B cell (primary cell): Measurements from ENCODE around the gene CLDN4.

Experiments used
- EZH2 ChIP-seq: IDR thresholded peaks from 2 replicates; pipeline ENCODE4 v1.6.1; 2012; ENCODE audit warnings: borderline replicate concordance, low read depth, mild to moderate bottlenecking, moderate library complexity, low read length; ENCODE audit not compliant: insufficient read depth, poor library complexity, severe bottlenecking
- TF ChIP-seq, protein P1 (sequence below): fragments of 200-600 bp; IDR thresholded peaks from one replicate; pipeline ENCODE4 v1.8.0; 2022; ENCODE audit warnings: antibody characterized with exemption, mild to moderate bottlenecking

GRCh38 chr7:73860859-73861258, 30.1 kb downstream of the CLDN4 start, which contains the start of gene TMEM270:
- TF ChIP-seq, protein P1, sequence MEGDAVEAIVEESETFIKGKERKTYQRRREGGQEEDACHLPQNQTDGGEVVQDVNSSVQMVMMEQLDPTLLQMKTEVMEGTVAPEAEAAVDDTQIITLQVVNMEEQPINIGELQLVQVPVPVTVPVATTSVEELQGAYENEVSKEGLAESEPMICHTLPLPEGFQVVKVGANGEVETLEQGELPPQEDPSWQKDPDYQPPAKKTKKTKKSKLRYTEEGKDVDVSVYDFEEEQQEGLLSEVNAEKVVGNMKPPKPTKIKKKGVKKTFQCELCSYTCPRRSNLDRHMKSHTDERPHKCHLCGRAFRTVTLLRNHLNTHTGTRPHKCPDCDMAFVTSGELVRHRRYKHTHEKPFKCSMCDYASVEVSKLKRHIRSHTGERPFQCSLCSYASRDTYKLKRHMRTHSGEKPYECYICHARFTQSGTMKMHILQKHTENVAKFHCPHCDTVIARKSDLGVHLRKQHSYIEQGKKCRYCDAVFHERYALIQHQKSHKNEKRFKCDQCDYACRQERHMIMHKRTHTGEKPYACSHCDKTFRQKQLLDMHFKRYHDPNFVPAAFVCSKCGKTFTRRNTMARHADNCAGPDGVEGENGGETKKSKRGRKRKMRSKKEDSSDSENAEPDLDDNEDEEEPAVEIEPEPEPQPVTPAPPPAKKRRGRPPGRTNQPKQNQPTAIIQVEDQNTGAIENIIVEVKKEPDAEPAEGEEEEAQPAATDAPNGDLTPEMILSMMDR = no peak
- TF ChIP-seq EZH2 = no peak
